Prostate gland (tissue), 2 donors: ENCODE measurements around the gene NAA15.

Experiments
- CTCF ChIP-seq, 4 experiments: fragments of 200-600 bp in 2 of 4; fragments of 450-650 bp in 2 of 4; sonication (generic) in 2 of 4; IDR thresholded peaks; 1 replicate in 3 of 4; 2 replicates in 1 of 4; pipeline ENCODE4 v1.5.1; 2016 to 2019; ENCODE audit warnings: antibody characterized with exemption in 4 of 4, mild to moderate bottlenecking in 2 of 4, moderate library complexity in 2 of 4
- POLR2A ChIP-seq: fragments of 450-650 bp; IDR thresholded peaks from one replicate; pipeline ENCODE4 v1.6.1; 2016; ENCODE audit warnings: antibody characterized with exemption, mild to moderate bottlenecking
- POLR2AphosphoS5 ChIP-seq: sonication (generic); formaldehyde crosslinking; IDR thresholded peaks from one replicate; pipeline ENCODE4 v1.6.1; 2017; ENCODE audit warnings: antibody characterized with exemption

GRCh38 chr4:139454111-139455045 lies 153.1 kb downstream of the NAA15 start, which contains the start of gene RAB33B:
- TF ChIP-seq CTCF (IDR thresholded peaks at IDR 0.05): no peak
- peak; percentile 84 for TF ChIP-seq POLR2A
- peak; percentile 64 for TF ChIP-seq POLR2AphosphoS5
